Vagina (tissue), 2 donors: ENCODE data around the gene RBM3.

Source experiments
- CTCF ChIP-seq, 3 experiments: fragments of 450-650 bp in 2 of 3; fragments of 200-600 bp in 1 of 3; sonication (generic) in 1 of 3; IDR thresholded peaks; one replicate each; pipeline ENCODE4 v1.5.1; 2017 to 2019; ENCODE audit warnings: antibody characterized with exemption in 3 of 3, mild to moderate bottlenecking in 2 of 3, moderate library complexity in 2 of 3
- POLR2A ChIP-seq, 2 donors: fragments of 450-650 bp; IDR thresholded peaks; one replicate each; pipeline ENCODE4 v1.6.1; 2017; ENCODE audit warnings: antibody characterized with exemption in 2 of 2, mild to moderate bottlenecking in 2 of 2, moderate library complexity in 2 of 2

GRCh38 chrX:48578661-48579128, 4.4 kb downstream of the RBM3 start:
- TF ChIP-seq CTCF (IDR thresholded peaks at IDR 0.05) (no peak), POLR2A (IDR thresholded peaks at IDR 0.05) (no peak)
